BJ (cell line): ENCODE data around the gene SORBS2. TPM values are rescaled to one million over a fixed set of nuclear protein-coding genes. Genes with fewer than 3 reads are reported as not detected.

ENCODE experiments used
- CTCF ChIA-PET: fragments of 350-600 bp; formaldehyde crosslinking; extraction: SDS; loops from one replicate; lab custom pipeline; 2021; ENCODE audit warnings: antibody characterized with exemption, inconsistent platforms; lab: Yijun Ruan, JAX
- POLR2A ChIA-PET: fragments of 300-600 bp; sonication (Branson Sonifier 250); formaldehyde crosslinking; extraction: SDS; loops from one replicate; lab custom pipeline; 2021; ENCODE audit warnings: antibody characterized with exemption; lab: Charles Lee
- DNase-seq: peaks from one replicate; pipeline ENCODE4 v3.0.0-alpha.2; 2011; ENCODE audit warnings: low read depth
- H3K27me3 ChIP-seq: 2 replicates; pipeline ENCODE4 v1.6.0; 2011; ENCODE audit warnings: low read length; ENCODE audit not compliant: control insufficient read depth, insufficient read depth
- H3K36me3 ChIP-seq: 2 replicates; pipeline ENCODE4 v1.5.1; 2011; ENCODE audit warnings: low read length; ENCODE audit not compliant: control insufficient read depth, insufficient read depth
- H3K4me3 ChIP-seq: 2 replicates; pipeline ENCODE4 v1.5.1; 2011; ENCODE audit warnings: low read depth, mild to moderate bottlenecking, control low read depth, low read length
- CTCF ChIP-seq: IDR thresholded peaks from 2 replicates; pipeline ENCODE4 v1.5.1; 2011; ENCODE audit warnings: low read depth, mild to moderate bottlenecking, control low read depth, inconsistent platforms, low read length, moderate library complexity; ENCODE audit not compliant: insufficient read depth
- polyA plus RNA-seq: library from polyadenylated mRNA; depleted of rRNA; stranded (reverse); fragments of >200 nt; gene quantifications from 2 replicates; pipeline ENCODE4 v1.2.3, GENCODE V29; 2011

The SORBS2 gene
- polyA plus RNA-seq, 1 experiment: 9.1 TPM

GRCh38 chr4:185726931-185727330, 85.1 kb downstream of the SORBS2 start:
- Histone ChIP-seq H3K36me3 (no peaks in the 10 kb centered on the region), H3K27me3 (peaks cover 1% of the 10 kb centered on the region; the same call in 1 of the 2 replicates), H3K4me3 (no peak overlapping the region)
- POLR2A ChIA-PET: no interaction called here
- CTCF ChIA-PET: no interaction called here
- DNase-seq: no peak
- no peak for TF ChIP-seq CTCF

GRCh38 chr4:185723631-185724260, 88.2 kb downstream of the SORBS2 start:
- ChIA-PET CTCF (no interaction called here), POLR2A (no interaction called here)
- DNase-seq: no peak
- Histone ChIP-seq H3K27me3 (peaks cover 1% of the 10 kb centered on the region; the same call in 1 of the 2 replicates), H3K4me3 (no peak overlapping the region), H3K36me3 (no peaks in the 10 kb centered on the region)
- no peak for TF ChIP-seq CTCF

- POLR2A ChIA-PET: no interaction called here
- no peak for TF ChIP-seq CTCF
- Histone ChIP-seq H3K27me3 (peaks cover 1% of the 10 kb centered on the region; the same call in 1 of the 2 replicates), H3K4me3 (no peak overlapping the region), H3K36me3 (no peaks in the 10 kb centered on the region)
- CTCF ChIA-PET: interaction anchor here (1.0 kb wide), 1 partner anchor 13 kb away, joined by 3 read pairs; no protein-coding TSS in a partner anchor
- DNase-seq: no peak
Observed at GRCh38 chr4:185722029-185722316, 90.0 kb downstream of the SORBS2 start.

GRCh38 chr4:185721190-185722028, 90.6 kb downstream of the SORBS2 start:
- DNase-seq: no peak
- Histone ChIP-seq H3K4me3 (no peak overlapping the region), H3K36me3 (no peaks in the 10 kb centered on the region), H3K27me3 (no peaks in the 10 kb centered on the region)
- POLR2A ChIA-PET: no interaction called here
- TF ChIP-seq CTCF: no peak
- CTCF ChIA-PET: interaction anchor here (1.0 kb wide), 1 partner anchor 12 kb away, joined by 3 read pairs; no protein-coding TSS in a partner anchor

- ChIA-PET POLR2A (no interaction called here), CTCF (interaction anchor here (0.8 to 1.3 kb wide), 2 partner anchors 19 to 302 kb away, joined by 3 read pairs; no protein-coding TSS in a partner anchor)
- no peaks in the 10 kb centered on the region for H3K36me3 ChIP-seq
- no peak for DNase-seq
- no peak for TF ChIP-seq CTCF
- no peaks in the 10 kb centered on the region for H3K27me3 ChIP-seq
- no peak overlapping the region for H3K4me3 ChIP-seq
Observed at GRCh38 chr4:185719500-185719858, 92.5 kb downstream of the SORBS2 start.
